SJSA1 (cell line): Measurements from ENCODE around the gene FOXC1. TPM values are rescaled to one million over a fixed set of nuclear protein-coding genes. Genes with fewer than 3 reads are reported as not detected.

Experiments
- DNase-seq, 2 experiments: peaks; one replicate each; pipeline ENCODE4 v3.0.0-alpha.2; 2015 to 2020; ENCODE audit warnings: low spot score in 2 of 2, low read depth in 1 of 2
- H3K27ac ChIP-seq: fragments of 250-450 bp; sonication (Bioruptor Pico); 2 replicates; pipeline ENCODE4 v1.5.1; 2020; ENCODE audit warnings: mild to moderate bottlenecking, moderate library complexity
- H3K27me3 ChIP-seq: fragments of 250-450 bp; sonication (Bioruptor Pico); replicated peaks from 2 replicates; pipeline ENCODE4 v1.5.1; 2020; ENCODE audit warnings: mild to moderate bottlenecking, moderate library complexity
- H3K36me3 ChIP-seq: fragments of 250-450 bp; sonication (Bioruptor Pico); 2 replicates; pipeline ENCODE4 v1.5.1; 2020; ENCODE audit warnings: mild to moderate bottlenecking
- H3K4me1 ChIP-seq: fragments of 250-450 bp; sonication (Bioruptor Pico); replicated peaks from 2 replicates; pipeline ENCODE4 v1.6.1; 2021; ENCODE audit warnings: mild to moderate bottlenecking
- H3K4me3 ChIP-seq: fragments of 250-450 bp; sonication (Bioruptor Pico); 2 replicates; pipeline ENCODE4 v1.5.1; 2020; ENCODE audit warnings: mild to moderate bottlenecking
- H3K9me3 ChIP-seq: fragments of 250-450 bp; sonication (Bioruptor Pico); replicated peaks from 2 replicates; pipeline ENCODE4 v1.5.1; 2020; ENCODE audit warnings: mild to moderate bottlenecking
- total RNA-seq: library from RNA; depleted of rRNA; stranded (reverse); fragments of >200 nt; shearing (Covaris generic); gene quantifications from 2 replicates; pipeline ENCODE4 v1.2.3, GENCODE V29; 2014; rRNA removed

The FOXC1 gene
- total RNA-seq, 1 experiment from 2014 or later = 21.0 TPM

- no peak overlapping the region for H3K27ac ChIP-seq
- no peaks in the 10 kb centered on the region for H3K27me3 ChIP-seq
- no peaks in the 10 kb centered on the region for H3K9me3 ChIP-seq
- H3K4me3 ChIP-seq = no peak overlapping the region
- no peak for DNase-seq
- H3K4me1 ChIP-seq = no peaks in the 10 kb centered on the region
- 0 out of 2 replicates have a peak, but pooled peaks cover 2% of the 10 kb centered on the region for H3K36me3 ChIP-seq
Measured at GRCh38 chr6:1652842-1653241, 43.1 kb downstream of the FOXC1 start.

- H3K27ac ChIP-seq = no peak overlapping the region
- H3K9me3 ChIP-seq = no peaks in the 10 kb centered on the region
- no peak for DNase-seq
- no peaks in the 10 kb centered on the region for H3K4me1 ChIP-seq
- H3K4me3 ChIP-seq = no peak overlapping the region
- no peaks in the 10 kb centered on the region for H3K27me3 ChIP-seq
- 0 out of 2 replicates have a peak, but pooled peaks cover 2% of the 10 kb centered on the region for H3K36me3 ChIP-seq
Measured at GRCh38 chr6:1654054-1654453, 44.3 kb downstream of the FOXC1 start.

- H3K4me1 ChIP-seq = no peaks in the 10 kb centered on the region
- H3K9me3 ChIP-seq = no peaks in the 10 kb centered on the region
- H3K27ac ChIP-seq = no peak overlapping the region
- 0 out of 2 replicates have a peak, but pooled peaks cover 2% of the 10 kb centered on the region for H3K36me3 ChIP-seq
- H3K27me3 ChIP-seq = no peaks in the 10 kb centered on the region
- no peak overlapping the region for H3K4me3 ChIP-seq
- DNase-seq = no peak
Measured at GRCh38 chr6:1657116-1657770, 47.5 kb downstream of the FOXC1 start.

GRCh38 chr6:1657771-1658165 is 48.1 kb downstream of the FOXC1 start:
- H3K27me3 ChIP-seq = no peaks in the 10 kb centered on the region
- no peaks in the 10 kb centered on the region for H3K9me3 ChIP-seq
- DNase-seq = no peak
- H3K27ac ChIP-seq = no peak overlapping the region
- no peak overlapping the region for H3K4me3 ChIP-seq
- H3K36me3 ChIP-seq = 0 out of 2 replicates have a peak, but pooled peaks cover 2% of the 10 kb centered on the region
- no peaks in the 10 kb centered on the region for H3K4me1 ChIP-seq

- 0 out of 2 replicates have a peak, but pooled peaks cover 2% of the 10 kb centered on the region for H3K36me3 ChIP-seq
- H3K4me1 ChIP-seq = no peaks in the 10 kb centered on the region
- no peak overlapping the region for H3K27ac ChIP-seq
- H3K4me3 ChIP-seq = no peak overlapping the region
- H3K9me3 ChIP-seq = no peaks in the 10 kb centered on the region
- no peak for DNase-seq
- H3K27me3 ChIP-seq = no peaks in the 10 kb centered on the region
Measured at GRCh38 chr6:1658212-1659005, 48.7 kb downstream of the FOXC1 start.

GRCh38 chr6:1659816-1660215 is 50.1 kb downstream of the FOXC1 start:
- no peak overlapping the region for H3K27ac ChIP-seq
- 0 out of 2 replicates have a peak, but pooled peaks cover 2% of the 10 kb centered on the region for H3K36me3 ChIP-seq
- no peak overlapping the region for H3K4me3 ChIP-seq
- DNase-seq = no peak
- H3K4me1 ChIP-seq = no peaks in the 10 kb centered on the region
- no peaks in the 10 kb centered on the region for H3K9me3 ChIP-seq
- H3K27me3 ChIP-seq = no peaks in the 10 kb centered on the region

GRCh38 chr6:1662534-1662933 is 52.8 kb downstream of the FOXC1 start:
- DNase-seq = no peak
- H3K27ac ChIP-seq = no peak overlapping the region

More at GRCh38 chr6:1662534-1662933, 52.8 kb downstream of the FOXC1 start:
- Histone ChIP-seq H3K4me3 (no peak overlapping the region), H3K36me3 (no peaks in the 10 kb centered on the region), H3K4me1 (no peaks in the 10 kb centered on the region), H3K27me3 (no peaks in the 10 kb centered on the region), H3K9me3 (no peaks in the 10 kb centered on the region)

Other genes with a start within 250 kb of the FOXC1 start
- 48.2 and 51.6 TPM in 2 replicates for gene FOXF2, start 220.3 kb upstream of the FOXC1 start, total RNA-seq